HG03039 (cell line): ENCODE results near the gene TRMT61A.

Source experiments
- ATAC-seq: cut with Tn5 transposase; IDR thresholded peaks from one replicate; pipeline ENCODE4 v1.9.1; 2021; ENCODE audit warnings: mild to moderate bottlenecking, moderate library complexity; ENCODE audit not compliant: unreplicated experiment

Gene TRMT61A

DNA sequence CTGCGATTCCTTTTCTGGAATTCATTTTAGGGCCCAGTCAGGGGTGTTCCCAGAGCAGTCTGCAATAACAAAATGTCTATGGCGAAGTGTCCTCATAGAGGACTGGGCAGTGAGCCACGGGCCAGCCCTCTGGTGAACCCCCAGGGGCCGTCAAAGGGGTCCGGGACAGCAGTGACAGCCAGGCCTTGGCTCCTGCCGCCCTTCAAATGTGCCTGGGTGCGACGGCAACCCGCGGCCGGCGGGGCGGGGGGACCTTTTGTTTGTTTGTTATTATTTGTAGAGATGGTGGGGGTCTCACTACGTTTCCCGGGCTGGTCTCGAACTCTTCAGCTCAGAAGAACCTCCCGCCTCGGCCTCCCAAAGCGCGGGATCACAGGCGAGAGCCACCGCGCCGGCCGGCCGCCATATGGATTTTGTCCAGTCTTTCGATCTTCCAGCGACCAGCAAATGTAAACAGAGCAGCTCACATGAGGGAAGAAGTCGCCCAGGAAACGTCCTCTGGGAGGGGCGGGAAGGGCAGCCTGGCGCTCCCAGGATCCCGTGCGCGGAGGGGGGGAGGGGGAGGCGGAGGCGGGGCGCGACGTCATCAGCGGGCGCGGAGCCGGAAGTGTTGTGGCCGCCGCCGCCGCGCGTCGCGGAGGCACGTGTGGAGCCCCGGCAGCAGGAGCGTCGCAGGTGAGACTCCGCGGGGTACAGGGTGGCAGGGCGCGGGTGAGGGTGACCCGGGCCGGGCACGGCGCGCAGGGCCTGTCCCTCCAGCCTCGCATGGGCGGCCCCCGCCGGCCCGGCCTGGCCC lies at the start of gene TRMT61A:
Gene TRMT61A (plus strand): TSS at position 610 of the 796 bp plus-strand sequence. CDS start 783 bp downstream, outside the sequence.
- ATAC-seq = peak; percentile 40

DNA sequence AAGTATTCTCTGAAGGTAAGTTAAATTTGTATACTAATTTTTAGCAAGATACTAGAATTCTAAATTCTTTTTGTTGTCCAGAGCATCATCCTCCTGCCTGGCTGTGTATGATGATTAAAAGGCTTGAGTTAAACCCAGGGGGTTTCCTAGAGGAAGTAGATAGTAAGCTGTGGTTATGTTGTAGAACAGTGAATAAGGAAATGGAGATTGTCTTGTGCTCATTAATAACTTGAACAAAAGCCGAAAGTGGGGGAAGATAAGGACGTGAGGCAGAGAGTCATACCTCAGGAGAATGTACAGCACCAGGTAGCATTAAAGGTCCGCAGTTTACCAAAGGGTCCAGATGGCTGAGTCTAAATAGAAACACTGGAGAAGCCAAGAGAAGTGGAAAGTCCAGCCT lies 48.4 kb upstream of the TRMT61A start:
- ATAC-seq = no peak

DNA sequence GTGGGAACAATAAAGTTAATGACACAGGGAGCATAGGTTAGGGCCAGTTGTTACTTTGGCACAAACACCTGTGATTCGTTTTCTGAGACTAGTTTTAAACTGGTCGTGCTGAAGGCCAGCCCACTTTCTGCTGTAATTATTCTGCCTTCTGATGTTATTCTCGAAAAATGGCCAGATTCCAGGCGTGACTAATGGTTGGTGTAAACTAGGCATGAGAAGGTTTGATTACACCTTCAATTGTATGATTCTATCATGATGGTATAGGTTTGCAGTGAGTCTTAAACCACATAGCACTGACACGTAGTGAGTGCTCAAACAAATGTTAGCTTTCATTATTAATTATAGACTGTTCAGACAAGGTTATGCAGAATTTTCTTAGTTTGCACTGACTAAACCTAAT lies 45.4 kb upstream of the TRMT61A start:
- ATAC-seq = no peak

DNA sequence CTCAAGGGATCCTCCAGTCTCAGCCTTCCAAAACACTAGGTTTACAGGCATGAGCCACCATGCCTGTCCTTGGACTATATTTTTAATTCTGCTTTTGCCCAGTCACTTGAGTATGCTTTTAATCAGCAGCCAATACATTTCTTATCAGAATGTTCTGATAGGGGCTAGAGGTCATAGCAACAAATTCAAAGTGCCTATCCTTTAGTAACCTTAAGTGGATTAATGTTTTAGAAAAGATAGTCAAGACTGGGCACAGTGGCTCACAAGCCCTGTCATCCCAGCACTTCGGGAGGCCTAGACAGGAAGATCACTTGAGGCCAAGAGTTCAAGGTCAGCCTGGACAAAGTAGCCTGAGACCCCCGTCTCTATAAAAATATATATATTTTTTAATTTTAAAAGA lies 43.5 kb upstream of the TRMT61A start:
- ATAC-seq = no peak

DNA sequence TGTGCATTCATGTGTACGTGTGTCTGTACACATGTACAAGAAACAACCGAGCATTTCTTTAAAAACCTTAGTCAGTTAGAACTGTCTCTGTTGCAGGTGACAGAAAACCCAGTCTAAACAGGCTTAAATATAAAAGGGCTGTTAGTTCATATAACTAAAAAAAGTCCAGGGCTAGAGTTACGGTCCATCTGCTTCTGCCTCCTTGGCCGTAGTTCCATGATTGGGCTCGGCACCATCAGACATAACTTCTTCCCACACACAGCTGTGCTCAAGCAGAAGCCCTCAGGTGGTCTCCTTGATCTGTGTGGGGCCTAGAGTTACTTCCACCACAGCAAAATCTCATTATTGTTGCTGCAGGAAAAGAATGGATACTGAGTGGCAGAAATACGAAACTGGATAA lies 40.9 kb upstream of the TRMT61A start:
- no peak for ATAC-seq

DNA sequence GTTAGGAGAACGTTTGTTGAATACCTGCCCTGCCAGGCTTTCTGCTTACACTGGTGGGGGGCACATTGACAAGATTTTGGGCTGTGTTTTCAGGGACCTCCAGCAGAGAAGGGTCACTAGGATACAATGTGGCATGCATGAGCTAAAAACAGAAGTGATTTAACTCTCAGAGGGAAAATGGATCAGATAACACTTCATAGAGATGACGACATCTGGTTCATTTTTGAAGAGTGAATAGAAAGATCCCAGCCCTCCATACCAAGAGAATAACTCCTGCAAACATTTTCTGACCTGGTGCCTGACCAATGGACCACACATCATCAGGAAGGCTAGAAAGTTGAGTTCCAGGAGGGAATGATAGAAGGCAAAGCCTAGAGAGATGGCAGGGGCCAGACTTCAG lies 40.0 kb upstream of the TRMT61A start:
- no peak for ATAC-seq

DNA sequence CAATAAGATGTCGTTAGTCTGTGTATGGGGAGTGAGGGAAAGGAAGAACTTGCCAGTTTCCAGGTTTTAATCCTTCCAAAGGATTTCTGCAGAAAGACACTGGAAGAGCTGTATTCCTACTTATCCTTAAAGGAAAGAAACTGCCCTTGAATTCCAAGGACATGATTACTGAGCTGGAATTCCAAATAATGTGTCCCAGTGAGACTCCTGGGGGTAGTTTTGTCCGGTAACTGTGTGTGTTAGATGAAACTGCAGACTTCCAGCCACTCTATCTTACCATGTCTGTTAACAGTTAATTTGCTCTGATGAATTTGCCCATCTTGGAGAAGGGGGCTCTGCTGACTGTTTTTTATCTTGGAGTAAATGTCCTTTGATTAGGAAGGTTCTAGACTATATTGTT lies 39.4 kb upstream of the TRMT61A start:
- no peak for ATAC-seq

DNA sequence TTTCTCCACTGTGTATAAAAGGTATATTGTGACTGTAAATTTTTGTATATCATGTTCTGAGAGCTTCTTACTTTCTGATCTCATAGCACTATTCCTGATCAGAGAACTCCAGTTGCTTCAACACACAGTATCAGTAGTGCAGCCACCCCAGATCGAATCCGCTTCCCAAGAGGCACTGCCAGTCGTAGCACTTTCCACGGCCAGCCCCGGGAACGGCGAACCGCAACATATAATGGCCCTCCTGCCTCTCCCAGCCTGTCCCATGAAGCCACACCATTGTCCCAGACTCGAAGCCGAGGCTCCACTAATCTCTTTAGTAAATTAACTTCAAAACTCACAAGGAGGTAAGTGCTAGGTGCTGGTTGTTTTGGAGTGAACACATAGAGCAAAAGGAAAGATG lies 37.3 kb upstream of the TRMT61A start:
- ATAC-seq = no peak

DNA sequence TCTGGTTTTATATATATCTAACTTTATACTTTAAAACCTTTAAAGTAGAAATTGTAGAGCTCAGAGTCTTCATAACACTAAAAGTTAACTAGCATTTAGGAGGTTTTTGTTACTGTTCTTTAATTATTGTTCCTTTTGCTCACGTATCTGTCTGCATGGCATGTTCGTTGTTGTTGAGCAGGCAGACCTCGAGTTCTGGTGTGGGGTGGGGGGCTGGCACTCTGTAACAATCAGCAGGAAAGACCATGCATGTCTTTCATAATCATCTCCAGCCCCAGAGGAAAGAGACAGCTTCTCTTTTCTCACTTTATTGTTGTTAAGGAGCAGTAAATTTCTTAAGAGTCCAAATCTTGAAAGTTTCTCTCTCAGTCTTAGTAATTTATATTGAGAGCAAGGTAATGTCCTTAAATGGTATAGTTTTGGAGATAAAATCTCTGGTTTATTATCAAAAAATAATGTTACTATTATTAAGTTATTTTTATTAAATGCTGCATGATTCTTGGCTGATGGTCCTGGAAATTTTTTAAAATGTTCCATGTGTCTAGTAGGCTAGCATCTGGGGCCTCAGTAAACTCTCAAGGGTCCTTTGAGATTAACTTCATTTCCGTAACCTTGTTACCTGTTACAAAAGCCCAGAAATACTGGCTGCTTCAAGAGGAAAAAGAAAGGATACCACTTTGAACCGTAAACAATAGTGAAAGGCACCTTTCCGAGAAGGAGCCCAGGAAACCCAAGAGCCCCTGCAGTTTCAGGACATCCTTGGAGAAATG lies 36.7 kb upstream of the TRMT61A start:
- no peak for ATAC-seq

DNA sequence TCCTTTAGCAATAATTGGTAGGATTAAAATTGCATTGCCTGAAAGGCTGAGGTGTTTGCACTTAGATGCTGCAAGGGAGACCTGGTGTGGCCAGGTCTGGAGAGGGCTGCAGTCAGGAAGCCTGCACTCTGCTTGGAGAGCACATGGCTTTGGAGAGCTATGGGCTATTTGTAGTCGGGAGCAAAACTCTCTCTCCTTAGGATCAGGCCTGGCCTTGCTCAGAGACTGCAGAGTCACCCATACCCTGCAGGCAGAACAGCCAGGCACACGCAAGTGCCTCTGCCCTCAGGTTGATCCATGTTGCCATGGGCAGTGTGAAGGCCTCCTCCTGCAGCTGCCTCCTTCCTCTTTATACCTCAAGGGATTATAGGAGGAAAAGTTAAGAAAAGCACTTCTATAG lies 33.1 kb upstream of the TRMT61A start:
- ATAC-seq = no peak

DNA sequence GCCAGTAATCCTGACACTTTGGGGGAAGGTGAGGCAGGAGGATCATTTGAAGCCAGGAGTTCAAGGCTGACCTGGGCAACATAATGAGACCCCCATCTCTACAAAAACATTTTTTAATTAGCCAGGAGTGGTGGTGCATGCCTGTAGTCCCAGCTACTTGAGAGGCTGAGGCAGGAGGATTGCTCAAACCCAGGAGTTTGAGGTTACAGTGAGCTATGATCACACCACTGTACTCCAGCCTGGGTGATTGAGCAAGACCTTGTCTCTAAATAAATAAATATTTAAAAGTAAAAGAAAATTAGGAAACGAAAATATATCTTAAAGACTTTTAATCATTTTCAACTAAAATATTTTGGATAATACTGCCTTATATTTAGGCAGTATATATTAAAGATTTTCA lies 32.2 kb upstream of the TRMT61A start:
- ATAC-seq = no peak

DNA sequence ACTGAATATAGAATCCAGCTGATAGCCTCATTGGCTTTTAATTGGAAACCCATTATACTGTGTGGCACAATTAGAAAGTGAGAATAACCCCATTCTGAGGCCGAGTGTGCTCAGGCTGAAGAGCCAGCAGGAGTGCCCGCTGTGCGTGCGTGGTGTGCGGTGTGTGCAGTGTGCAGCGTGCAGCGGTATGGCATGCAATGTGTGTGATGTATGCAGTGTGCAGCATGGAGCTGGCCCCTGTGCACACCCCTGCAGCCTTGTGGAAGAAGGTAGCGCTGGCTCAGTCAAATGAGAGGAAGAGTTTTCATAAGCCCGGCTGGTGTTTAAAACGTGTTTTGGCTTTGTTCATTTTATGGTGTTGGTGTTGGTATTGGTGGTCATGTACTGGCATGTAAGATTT lies 29.3 kb upstream of the TRMT61A start:
- no peak for ATAC-seq

DNA sequence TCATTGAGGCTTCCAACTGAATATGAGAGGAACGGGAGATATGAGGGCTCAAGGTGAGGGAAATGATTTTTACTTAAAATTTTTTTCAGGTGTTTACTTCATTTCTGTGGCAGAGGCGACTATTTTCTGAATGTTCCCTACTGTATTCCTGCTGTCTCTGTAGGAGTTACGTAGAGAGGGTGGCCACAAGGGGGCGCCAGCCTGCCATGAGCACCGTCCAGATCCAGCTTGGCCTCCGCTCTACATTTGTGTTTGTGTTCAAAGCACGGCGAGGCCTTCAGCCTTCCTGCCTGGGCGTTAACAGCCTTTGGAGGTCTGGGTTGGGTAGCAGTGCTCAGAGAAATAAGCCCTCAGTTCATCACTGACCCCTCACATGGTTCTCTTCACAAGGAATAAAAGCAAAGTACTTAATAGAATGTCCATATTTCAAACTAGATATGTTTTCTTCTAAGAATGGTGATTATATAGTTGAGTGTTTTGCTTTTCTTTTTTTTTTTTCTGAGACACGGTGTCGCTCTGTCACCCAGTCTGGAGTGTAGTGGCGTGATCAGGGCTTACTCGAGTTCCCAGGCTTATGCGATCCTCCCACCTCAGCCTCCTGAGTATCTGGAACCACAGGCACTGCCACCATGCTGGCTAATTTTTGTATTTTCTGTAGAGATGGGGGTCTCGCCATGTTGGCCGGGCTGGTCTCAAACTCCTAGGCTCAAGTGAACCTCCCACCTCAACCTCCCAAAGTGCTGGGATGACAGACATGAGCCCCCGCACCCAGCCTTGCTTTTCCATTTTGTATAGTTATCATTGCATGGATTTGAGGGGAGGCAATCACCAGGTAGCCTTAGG lies 28.6 kb upstream of the TRMT61A start:
- ATAC-seq = no peak

DNA sequence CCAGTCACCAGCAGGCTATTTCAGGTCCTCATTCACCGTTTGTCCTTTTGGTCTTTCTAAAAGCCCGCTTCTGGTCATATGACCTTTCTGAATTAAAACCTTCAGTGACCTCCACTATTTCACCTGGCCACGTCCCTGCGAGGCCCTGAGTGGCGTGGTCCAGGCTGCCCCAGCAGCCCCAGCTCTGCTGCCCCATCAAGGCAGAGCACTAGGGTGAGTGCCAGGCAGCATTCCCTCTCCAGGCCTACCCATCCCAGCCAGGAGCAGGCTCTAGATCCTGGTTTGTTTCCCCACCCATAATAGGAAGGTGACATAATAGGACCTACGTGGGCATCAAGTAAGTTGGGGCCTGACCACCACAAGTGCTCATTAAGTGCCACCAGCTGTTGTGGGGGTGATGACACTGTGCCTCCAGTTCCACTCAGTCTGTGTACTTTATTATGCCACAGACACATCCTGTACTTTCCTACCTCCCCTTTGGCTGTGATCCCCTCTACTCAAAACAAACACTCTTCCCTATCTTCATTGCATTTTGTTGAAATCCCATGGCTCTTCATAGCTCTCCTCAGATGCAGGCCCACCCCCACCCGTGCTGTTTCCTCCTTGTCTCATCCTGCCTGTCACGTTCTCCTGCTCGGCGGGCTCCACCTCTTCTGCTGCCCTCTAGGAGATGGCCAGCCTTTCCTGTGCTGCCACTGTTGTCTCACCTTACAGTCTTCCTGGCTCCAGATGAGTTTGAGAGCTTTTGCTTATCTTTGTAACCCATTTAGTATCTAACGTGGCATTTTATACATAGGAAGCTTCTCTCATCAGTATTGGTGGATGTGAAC lies 27.7 kb upstream of the TRMT61A start:
- no peak for ATAC-seq

DNA sequence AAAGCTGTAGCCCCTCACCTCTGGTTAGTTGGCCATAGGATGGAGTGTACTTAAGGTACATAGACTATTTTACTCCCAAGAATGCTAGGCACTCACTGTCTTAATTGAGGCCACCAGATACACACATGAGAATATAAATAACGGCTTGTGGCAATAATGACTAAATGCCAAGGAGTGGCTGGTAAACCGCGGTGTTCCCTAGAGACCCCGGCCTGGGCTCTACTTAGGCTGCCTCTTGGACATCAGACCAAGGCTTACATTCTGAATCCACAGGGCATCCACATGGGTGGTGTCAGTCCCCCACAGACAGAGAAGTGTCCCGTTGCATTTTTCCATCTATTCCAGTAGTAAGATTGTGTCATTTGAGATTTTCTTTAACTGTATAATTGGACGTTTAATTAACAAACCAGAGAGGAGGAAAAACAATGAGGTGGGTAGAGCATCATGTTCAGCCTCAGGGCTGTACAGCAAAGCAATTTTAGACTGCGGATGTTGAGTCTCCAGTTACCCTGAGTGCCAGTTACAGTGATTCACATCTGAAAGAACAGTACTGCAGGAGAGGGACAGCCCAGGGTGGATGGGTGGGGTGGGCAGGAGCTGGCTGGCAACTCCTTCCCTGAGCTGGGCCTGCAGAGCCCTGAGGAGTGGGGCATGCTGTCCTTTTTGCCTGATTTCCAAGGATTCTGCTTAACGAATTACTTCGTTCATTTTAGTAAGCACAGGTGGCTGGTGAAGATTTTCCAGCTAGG lies 26.9 kb upstream of the TRMT61A start:
- ATAC-seq = no peak

DNA sequence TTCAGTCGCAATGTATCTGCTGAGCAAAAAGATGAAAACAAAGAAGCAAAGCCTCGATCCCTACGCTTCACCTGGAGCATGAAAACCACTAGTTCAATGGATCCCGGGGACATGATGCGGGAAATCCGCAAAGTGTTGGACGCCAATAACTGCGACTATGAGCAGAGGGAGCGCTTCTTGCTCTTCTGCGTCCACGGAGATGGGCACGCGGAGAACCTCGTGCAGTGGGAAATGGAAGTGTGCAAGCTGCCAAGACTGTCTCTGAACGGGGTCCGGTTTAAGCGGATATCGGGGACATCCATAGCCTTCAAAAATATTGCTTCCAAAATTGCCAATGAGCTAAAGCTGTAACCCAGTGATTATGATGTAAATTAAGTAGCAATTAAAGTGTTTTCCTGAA lies 26.1 kb upstream of the TRMT61A start:
- ATAC-seq = no peak

DNA sequence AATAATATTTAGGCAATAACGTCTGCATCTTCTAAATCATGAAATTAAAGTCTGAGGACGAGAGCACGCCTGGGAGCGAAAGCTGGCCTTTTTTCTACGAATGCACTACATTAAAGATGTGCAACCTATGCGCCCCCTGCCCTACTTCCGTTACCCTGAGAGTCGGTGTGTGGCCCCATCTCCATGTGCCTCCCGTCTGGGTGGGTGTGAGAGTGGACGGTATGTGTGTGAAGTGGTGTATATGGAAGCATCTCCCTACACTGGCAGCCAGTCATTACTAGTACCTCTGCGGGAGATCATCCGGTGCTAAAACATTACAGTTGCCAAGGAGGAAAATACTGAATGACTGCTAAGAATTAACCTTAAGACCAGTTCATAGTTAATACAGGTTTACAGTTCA lies 25.7 kb upstream of the TRMT61A start:
- ATAC-seq = no peak

DNA sequence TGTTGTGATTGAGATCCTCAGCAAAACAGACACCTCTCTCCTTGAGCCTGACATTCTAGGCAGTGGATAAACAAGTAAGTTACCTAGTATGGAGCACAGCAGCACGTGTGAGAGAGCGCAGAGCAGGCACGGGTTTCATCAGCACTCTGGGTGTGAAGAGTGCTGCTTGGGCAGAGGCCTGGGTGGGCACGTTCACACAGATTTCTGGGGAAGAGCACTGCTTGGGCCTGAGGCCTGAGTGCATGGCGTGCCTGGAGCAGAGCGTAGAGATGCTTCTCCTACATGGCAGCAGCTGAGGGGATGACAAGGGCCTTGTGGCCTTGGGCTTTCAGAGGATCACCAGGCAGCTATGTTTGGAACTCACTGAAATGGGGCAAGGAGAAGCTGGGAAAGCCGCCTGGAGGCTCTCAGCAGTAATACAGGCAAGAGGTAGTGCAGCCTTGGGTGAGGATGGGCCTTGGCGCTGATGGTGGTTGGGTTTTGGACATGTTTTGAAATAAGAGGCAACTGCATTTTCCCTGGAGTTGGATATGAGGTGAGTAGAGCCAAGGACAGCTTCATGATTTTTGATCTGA lies 23.9 kb upstream of the TRMT61A start:
- ATAC-seq = no peak

DNA sequence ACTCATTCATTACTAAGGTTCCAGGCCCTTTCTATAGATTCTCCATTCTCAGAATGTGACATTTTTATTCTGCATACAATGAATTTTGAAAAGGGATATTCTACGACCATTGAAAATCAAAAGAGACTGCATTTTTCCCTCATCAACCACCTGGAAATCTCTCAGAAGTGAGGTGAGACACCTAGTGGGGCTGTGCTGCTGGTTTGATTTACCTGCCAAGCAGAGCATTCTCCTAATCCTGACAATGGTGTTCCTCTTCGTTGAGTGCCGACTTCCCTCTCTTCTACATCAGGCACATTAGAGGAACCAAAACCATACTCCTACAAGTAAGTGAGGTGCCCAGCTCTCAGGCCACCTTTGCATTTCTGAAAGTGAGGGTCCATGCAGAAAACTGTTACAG lies 21.2 kb upstream of the TRMT61A start:
- no peak for ATAC-seq
